Activated CD8-positive, alpha-beta memory T cell treated with anti-CD3 and anti-CD28 coated beads, Interleukin-2, amount 50 U/mL, for 4 hours (primary cell): ENCODE measurements around the gene C1D.
"Not testable (repeated sequence)": the region's sequence is repeated elsewhere in the genome, so short reads cannot be mapped to it uniquely, and the experiment has no call there.

ENCODE experiments used
- DNase-seq: peaks from one replicate; pipeline ENCODE4 v3.0.0-alpha.2; 2020

C1D gene

GRCh38 chr2:67997903-67998302, 64.9 kb downstream of the C1D start:
- no peak for DNase-seq

DNA sequence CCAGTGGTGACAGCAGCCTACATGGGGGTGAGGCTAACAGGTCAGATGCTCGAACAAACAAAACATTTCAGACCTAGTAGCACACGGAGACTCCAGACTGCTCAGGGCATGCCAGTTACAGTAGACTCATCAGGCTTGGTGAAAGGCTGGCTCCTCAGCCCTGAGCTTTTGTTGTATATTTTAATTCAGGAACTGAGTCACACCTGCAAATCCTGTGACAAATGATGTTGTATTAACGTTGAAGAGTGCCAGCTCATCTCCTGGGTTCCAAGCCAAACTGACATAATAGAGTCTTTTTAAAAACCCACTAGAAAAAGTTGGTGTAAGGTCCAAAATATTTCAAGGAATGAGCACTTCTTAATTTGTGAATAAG, 65.3 kb downstream of the C1D start:
- no peak for DNase-seq

GRCh38 chr2:67996772-67997527, 65.9 kb downstream of the C1D start:
- DNase-seq = no peak

DNA sequence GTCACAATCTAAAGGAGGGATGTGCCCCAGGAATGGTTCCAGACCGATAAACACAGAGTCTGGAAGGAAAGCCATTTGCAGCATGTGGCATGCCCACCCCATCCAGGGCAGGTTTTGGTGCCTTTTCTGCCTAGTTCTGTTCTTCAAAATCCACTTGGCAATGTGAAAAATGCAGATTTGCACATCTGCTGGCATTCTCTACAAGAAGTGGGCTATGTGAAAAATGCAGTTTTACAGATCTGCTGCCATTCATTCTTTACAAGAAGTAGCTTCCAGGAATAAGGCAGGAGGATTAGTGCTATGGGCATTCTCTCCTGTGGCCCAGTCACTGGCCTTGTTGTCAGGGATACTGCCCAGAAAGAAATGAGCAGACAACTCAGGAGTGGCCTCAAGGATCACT, 68.1 kb downstream of the C1D start:
- DNase-seq = no peak

- DNase-seq = not testable (repeated sequence)
These were observed 68.7 kb downstream of the C1D start for GRCh38 chr2:67994069-67994468.

DNA sequence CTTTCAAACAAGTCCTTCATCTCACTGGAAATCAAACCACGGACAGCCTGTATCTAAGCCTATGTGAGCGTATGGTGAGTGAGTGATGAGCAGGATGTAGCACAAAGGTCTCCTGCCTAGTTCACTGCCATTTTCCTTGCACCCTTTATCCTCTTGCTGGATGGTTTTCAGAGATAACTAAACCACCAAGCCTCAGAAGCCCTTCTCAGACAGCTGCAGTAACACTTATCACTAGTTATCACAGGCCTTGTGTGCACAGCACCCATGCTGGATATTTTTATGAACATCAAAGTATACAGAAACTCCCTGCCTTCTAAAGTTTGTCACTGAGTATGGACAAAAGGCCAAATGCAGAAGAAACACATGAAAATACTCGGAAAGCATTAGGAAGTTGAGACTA, 69.5 kb downstream of the C1D start:
- no peak for DNase-seq

DNA sequence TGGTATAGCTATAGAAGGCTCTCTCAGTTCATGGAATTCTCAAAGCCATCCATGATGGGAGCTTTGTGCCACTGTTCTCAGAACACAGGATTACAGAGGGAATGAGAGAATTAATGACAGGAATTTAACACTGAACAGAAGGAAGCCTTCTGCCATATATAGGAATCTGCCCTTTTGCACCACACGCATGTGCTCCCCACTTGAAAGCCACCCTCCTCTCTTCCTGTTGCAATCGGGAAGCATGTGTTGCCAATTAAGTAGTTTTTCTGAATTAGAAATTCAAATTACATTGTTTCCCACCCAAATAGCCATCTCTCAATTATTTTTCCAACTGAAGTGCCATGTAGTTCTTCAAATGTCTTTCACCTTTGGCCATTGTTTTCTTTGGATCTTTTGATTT, 71.3 kb downstream of the C1D start:
- no peak for DNase-seq
